ENCODE results near the gene COL23A1.
"Not testable (repeated sequence)": the region's sequence is repeated elsewhere in the genome, so short reads cannot be mapped to it uniquely, and the experiment has no call there.

The COL23A1 gene

DNA sequence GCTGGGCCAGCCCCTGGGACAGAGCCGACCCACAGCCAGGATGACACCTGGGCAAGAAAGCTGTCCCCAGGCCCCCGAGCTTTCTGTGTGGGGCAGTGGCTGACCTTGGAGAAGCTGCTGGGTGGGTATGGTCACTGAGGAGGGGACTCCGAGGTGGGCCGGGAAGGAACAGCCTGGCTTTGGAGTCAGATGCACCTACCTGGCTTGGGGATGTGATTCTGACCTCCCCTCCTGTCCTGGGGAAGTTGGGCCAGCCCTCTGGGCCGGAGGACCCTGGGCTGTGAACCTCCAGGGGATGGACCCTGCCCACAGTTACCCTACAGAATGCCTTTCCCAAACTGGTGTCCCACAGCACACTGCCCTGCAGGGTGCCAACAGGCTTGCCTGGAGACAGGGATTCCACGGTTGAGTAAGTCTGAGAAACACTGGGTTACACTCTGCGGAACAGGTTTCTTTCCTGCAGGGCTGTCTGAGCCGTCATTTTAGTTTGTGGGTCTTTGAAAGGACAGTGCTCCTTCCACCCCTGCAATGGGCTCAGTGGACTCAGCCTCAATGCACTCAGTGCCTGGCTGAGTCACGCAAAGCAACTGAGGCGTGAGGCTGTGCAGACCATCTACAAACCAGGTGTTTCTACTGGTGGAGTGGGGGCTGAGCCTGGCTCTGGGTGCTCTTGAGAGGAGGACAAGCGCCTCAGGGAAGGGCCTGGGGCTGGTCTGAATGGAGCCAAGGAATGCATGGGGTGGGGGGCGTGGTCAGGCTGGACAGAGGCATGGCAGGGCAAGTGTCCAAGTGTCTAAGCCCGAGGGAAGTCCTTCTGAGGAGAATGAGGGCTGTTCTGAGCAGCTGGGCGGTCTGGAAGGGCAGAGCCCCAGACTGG lies 316.3 kb downstream of the COL23A1 start:
- no peak for DNase-seq

DNA sequence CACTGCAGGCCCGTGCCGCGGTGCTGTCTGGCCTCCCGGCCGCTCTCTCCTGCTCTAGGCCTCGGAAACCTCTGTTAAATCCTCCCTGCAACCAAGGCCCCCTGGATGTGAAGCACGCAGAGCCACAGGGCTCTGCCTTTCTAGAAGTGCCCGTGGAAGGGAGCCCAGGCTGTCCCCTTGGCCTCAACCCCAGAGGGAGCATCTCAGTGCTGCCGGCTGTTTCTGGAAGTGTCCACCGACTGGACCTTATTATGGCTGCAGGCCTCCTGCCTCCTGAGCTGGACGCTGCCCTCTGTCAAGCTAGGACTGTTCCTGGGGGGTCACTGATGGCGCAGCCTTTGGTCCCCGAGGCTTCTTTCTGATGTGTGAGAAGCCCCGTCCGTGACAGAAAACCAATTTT lies 317.2 kb downstream of the COL23A1 start:
- DNase-seq: no peak

DNA sequence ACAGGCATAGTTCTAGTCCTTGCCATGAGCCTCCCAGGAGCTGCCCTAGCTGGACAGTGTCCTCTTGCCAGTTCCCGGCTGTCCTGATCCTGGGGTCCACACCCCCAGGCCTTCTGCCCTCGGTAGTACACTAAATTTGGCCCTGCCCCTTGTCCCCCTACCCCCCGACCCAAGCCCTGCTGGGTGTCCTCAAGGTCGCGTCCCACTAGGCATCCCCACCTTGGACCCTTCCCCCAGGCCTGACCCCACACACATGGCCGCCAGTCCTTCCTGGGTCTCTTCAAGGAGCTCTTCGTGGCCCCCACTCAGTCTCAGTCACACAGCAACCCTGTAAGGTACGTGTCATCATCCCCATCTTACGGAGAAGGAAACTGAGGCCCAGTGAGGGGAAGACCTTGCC lies 317.6 kb downstream of the COL23A1 start:
- DNase-seq: no peak

DNA sequence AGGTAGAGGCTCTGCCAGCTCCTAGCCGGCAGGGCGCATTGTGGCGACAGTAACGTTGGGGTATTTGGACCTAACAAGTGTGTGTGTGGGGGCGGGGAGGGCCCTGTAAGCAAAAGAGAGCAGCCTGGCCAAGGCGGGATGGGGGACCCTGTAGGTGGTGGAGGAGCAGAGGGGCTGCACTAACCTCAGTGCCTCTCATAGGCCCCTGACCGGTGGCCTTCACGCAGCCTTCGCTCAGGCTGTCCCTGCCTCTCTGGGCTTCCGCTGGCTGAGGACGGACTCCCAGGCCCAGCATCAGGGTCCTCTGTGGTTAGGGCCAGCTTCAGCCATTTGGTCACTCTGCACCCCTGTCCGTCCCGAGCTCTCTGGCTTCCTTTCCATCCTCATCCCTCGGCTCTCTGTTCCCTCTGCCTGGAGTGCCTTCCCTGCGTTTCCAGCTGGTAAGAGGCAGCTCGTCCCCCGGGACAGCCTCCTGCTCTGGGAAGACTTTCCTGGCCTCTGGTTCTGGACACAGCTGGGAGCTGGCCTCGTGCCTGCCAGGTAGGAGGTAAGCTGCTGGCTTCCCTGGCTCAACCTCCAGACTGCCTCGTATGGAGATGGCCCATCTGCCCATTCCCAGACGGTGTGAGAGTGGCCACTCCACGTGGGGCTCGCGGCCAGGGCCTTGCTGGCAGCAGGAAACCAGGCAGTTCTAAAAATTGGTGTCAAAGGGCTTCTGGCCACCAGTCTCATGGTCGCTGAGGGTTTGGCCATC lies 318.3 kb downstream of the COL23A1 start:
- no peak for DNase-seq

DNA sequence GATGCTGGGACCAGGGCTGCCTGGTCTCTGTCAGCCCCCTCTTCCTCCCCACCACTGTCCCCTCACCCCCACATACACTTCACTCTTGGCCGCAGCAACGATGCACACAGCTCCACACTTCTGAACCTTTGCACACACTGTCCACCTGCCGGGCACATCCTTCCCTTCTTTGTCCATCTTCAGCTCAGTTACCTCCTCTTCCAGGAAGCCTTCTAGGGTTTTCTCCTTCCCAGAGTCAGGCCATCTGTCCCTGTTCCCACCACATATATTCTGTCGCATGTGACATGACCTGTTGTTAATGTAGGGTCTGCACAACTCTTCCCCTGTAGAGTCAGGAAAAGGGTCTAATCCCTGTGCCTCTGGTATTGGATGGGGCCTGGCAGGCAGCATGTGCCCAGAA lies 319.0 kb downstream of the COL23A1 start:
- DNase-seq: no peak

DNA sequence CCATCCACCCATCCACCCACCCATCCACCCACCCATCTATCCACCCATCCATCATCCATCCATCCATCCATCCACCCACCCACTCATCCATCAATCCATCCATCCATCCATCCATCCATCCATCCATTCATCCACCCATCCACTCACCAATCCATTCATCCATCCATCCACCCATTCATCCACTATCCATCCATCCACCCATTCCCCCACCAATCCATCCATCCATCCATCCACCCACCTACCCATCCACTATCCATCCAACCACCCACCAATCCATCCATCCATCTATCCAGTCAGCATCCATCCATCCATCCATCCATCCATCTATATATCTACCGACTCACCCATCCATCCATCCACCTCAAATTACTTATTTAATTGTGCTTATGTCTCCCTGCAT lies 320.7 kb downstream of the COL23A1 start:
- DNase-seq: no peak

DNA sequence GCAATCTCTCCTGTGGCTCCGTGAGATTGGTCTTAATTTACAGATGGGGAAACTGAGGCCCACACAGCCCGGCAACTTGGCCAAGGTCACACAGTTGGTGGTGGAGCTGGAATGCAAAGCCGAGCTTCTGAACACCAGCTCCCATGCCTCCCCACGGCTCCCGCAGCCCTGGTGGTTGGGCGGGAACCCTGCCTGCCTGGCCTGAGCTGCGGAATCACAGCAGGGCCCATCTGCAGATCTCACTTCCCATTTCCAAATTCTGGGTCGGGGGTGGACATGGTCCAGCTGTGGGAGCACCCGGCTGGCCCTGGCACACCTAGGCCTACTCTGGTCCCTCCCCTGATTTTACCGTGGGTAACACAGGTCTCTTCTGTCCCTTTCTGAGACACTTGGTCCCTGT lies 322.3 kb downstream of the COL23A1 start:
- DNase-seq: no peak

DNA sequence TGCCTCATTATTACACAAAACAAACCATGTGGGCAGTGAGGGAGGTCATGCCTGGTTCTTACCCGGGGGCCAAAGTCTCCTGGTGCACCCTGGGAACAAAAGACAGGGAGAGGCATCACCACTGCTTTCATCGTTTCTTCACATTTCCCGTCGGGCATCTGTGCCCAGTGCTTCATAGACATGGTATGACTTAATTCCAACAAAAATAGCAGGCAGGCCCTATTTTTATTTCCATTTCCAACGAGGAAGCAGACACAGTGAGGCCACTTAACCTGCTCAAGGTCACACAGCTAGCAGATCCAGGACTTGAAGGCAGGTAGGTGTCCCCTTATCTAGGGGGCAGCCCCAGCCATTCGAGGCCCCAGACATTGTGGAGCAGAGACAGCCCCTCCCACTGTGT lies 322.9 kb downstream of the COL23A1 start:
- no peak for DNase-seq

DNA sequence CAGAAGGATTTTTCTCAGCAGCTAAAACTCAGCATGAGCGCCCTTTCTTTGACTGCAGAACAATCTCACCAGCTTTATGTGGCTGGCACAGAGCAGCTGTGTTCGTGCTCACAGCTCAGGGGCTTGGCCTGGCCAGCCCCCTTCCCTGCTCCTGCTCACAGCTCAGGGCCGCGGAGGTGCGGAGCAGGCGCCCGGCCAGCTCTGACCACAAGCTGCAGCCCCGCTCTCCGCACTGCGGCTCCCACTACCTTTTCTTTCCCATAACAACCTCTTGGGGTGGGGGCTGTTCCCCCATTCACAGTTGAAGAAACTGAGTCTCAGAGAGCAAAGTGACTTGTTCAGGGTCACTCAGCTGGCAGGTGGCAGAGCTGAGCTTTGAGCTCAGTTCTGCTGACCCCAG lies 323.6 kb downstream of the COL23A1 start:
- DNase-seq: no peak

DNA sequence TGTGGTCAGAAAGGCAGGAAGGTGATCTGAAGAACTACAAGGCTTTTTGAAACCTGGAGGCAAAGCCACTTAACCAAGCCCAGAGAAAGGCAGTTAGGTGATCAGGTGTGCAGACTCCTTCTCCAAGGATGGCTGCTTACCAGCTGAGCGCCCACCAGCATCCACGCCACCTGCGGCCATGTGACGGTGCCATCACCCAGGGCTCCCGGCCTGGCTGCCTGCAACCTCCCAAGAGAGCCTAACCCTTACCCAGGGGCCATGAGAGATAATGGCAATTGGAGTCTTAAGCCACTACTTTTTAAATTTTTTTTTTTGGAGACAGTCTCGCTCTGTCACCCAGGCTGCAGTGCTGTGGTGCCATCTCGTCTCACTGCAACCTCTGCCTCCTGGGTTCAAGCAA lies 324.4 kb downstream of the COL23A1 start:
- DNase-seq: no peak

DNA sequence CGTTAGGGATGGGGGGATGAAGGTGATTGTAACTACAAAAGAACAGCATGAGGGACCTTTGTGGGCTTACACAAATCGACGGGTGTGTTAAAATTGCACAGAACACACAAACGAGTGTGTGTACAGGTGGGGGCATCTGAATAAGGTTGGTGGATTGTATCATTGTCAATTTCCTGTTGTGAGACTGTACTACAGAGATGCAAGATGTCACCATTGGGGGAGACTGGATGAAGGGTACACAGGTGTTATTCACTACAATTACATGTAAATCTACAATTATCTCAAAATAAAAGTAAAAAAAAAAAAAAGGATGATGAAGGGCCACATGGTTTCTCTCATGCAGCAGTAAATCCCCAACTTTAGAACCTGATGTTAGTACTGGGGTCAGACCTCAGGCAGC lies 326.1 kb downstream of the COL23A1 start:
- DNase-seq: no peak

DNA sequence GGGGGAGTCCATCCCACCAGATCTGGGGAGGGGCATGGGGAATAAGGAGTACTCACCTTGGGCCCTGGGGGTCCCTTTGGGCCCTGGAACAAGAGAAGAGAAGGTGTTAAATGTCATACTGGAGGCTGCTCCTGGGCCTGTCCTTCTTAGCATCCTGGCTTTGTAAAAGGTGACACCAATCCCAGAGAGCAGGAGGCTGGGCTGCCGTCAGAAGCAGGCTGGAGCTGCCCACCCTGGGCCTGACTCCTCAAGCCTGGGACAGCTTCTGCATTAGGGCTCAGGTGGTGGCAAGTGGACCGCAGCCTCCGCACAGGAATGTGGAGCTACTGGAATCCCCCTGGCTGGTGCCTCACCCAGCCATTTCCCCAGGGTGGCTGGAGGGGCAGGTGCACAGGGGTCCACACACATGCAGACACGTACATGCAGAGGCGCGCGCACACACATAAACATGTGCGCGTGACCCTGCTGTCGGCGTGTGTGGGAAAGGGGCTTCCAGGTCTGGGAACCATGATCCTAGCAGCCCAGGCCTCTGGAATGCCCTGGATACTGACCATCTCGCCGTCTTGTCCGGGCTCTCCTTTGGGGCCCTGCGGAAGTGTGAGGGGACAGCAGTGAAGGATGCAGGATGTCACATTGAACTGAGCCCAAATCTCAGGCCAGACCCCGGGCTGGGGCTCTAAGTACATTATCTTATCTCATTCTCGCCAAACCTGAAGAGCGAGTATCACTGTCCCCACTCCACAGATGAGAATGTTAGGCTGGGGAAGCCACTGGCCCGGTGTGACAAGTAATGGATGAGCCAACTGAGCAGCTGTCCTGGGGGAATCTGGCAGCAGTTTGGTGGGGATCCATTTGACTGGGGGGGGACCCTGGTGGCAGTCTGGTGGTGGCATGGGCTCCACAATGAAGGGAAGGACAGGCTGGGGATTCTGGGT lies 328.3 kb downstream of the COL23A1 start:
- no peak for DNase-seq

DNA sequence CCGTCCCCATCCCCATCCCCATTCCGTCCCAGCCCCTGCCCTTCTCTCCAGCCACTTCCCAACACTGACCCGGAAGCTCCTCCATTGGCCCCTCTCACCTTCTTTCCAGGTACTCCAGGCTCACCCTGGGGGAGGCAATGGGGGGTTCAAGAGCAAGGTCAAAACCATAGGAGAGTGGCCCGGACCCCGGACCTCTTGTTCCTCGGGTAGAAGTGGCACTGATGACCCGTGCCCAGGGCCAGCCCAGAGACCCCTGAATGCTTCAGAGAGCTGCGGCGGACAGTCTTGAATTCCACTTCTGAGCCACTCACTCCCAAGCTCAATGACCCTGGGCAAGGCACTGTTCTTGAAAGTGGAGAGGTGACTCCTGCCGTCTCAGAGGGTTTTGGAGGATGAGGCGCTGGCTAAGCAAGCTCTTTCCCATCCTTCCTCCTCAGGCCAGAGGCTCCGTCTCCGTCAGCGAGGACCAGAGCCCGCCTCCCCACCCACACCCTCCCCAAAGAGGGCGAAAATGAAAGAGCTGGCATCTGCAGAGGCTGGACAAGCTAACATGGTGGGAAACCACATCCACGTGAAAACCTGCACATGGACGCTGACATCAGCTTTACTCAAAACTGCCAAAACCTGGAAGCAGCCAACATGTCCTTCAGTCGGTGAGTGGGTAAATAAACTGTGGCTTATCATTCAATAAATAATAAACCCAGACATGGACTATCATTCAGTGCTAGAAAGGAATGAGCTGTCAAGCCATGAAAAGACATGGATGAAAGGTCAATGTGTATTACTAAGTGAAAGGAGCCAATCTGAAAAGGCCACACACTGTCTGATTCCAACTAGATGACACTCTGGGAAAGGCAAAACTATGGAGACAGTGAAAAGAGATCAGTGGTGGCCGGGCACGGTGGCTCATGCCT lies 330.3 kb downstream of the COL23A1 start:
- DNase-seq: no peak

DNA sequence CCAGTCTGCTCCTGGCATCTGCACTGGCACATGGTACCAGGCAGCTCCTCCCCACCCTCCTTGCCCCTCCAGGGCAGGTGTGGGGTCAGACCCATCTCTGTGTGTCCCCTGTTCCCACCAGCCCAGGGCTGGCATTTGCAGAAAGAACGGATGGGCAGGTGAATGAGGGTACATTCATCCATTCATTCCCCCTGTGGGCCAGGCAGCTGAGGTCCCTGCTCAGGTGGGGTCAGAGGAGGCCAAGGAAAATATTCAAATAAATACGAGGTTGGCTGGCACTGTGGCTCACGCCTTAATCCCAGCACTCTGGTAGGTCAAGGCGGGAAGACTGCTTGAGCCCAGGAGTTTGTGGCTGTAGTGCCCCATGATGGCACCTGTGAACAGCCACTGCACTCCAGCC lies 332.5 kb downstream of the COL23A1 start:
- DNase-seq: no peak

DNA sequence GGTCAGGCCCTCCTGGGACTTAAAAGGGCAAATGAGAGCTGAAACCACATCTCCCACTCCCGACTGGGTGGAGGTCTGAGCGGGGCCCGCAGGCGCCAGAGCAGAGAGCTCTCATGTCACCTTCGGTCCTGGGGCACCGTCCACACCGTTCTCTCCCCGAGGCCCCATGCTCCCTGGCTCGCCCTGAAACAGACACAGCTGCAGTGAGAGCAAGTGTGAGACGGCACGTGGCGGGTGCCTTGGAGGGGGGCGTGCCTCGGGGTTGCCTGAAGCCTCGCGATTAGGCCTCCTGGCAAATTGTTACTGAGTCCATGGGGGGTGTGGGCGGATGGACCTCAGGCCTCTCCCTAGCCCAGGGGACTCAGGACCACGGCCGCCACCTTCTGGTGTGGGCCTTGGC lies 333.4 kb downstream of the COL23A1 start:
- no peak for DNase-seq

DNA sequence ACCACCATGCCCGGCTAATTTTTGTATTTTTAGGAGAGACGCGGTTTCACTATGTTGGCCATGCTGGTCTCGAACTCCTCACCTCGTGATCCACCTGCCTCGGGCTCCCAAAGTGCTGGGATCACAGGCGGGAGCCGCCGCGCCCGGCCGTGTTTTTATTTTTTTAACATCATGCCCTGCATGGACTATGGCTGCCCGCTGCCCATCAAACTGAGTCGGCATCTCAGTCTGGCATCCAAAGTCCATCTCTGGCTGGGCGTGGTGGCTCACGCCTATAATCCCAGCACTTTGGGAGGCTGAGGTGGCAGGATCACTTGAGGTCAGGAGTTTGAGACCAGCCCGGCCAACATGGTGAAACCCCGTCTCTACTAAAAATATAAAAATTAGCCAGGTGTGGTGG lies 336.6 kb downstream of the COL23A1 start:
- not testable (repeated sequence) for DNase-seq

DNA sequence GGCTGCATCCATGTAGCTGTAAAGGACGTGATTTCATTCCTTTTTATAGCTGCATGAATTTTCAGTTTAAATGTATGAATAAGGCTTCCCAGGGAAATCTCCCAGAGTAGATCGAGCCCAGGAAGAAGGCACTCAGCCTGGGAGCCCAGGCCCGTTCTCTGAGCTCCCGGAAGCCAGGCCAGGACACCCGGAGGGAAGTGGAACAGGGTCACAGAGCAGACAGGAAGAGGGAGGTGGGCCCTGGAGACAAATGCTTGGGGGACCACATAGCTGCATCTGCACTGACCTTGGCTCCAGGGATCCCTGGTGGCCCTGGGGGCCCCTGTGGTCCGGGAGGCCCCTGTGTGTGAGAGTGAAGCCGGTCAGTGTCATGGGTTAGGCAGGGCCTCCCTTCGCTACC lies 337.9 kb downstream of the COL23A1 start:
- no peak for DNase-seq

DNA sequence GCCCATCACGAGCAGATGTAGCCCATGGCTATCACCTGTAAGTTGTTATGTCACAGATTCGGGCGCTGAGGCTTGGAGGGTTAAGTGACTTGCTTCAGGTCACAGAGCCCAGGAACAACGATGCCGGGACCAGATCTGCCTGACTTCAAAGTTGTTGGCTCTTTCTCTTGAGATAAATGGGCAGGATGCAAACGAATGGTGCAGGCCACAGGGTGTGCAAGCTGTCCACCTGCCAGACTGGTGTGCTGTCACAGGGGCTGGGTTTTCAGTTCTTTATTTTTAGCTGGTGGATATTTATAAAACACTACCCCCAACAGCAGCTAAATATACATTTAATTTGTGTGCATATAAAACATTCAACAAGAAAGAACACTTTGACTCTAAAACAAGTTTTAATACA lies 339.9 kb downstream of the COL23A1 start:
- no peak for DNase-seq

DNA sequence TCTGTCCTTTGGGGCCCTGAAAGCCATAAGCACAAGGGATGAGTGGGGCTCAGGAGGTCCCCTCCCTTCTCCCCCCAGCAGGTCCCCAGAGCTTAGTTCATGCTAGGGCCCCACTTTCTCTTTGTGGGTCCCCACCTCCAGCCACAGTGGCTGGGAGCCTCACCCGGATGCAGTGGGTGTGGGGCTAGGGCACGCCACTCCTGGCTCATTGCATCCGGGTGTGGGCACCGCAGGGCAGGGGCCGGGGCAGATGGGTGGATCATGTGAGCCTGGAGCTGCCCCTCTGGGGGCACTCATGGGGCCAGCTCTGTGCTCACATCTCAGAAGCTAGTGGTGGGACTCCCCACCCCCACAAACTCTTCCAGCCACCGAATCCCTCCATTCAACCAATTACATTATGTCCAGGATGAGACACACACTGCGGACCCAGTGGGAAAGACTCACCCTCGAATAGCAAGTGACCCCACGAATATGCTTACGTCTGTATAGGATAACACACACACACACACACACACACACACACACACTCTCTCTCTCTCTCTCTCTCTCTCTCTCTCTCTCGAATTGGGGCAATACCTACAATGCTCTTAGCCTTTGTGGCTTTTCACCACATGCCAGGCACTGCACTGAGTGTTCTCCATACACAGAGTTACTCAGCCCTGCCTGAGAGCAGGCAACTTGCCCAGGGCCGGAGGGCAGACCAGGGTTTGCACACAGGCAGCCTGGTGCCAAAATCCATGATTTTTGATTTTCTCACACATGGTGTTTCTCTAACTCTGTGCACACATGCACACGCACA lies 340.8 kb downstream of the COL23A1 start:
- peak; percentile 66 for DNase-seq

DNA sequence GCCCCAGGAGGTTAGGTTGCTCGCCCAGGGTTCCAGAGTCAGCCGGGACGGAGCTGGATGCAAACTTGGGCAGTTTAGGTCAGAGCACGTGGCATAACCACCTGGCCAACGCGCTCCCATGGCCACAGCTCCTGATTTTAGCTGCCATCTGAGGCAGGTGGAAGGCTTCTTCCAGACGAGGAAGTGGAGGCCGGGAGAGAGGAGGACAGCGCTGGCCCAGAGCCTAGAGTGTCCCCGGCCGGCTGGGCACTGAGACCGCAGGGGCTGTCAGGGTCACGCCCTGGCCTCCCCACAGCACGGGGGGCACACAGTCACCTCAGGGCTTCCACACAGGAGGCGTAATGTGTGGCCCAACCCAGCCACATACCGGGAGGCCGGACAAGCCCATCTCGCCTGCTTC lies 341.4 kb downstream of the COL23A1 start:
- no peak for DNase-seq

Data from CD4-positive, alpha-beta T cell treated with Interleukin-21 for 1 hour (primary cell).